ENCODE measurements around the gene TMEM54. TPM values are rescaled to one million over a fixed set of nuclear protein-coding genes. Genes with fewer than 3 reads are reported as not detected.

The TMEM54 gene
- total and polyA plus RNA-seq, 9 of the 15 experiments (the other 6 are each of a cell fraction or from before 2014, with no cell fraction given) = 1.00 to 16.2 (median 8.2) TPM

DNA sequence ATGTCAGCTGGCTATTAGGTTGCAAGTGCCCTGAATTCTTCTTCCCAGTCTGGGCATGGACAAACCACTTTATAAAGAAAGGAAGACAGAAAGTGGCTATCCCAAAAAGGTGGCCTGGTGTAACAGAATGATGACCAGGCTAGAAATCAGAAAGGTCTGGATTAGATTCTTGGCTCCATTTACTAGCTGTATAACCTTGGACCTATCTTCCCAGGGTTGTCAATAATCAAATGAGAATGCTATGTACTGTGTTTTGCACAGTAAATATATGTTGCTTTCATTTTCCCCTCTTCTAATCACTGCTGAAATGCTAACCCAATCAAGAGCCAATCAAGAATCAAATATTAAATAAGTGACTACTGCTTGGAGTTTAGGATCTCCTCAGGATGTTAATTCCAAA lies 43.0 kb upstream of the TMEM54 start (continued):
- TF ChIP-seq, protein P1, sequence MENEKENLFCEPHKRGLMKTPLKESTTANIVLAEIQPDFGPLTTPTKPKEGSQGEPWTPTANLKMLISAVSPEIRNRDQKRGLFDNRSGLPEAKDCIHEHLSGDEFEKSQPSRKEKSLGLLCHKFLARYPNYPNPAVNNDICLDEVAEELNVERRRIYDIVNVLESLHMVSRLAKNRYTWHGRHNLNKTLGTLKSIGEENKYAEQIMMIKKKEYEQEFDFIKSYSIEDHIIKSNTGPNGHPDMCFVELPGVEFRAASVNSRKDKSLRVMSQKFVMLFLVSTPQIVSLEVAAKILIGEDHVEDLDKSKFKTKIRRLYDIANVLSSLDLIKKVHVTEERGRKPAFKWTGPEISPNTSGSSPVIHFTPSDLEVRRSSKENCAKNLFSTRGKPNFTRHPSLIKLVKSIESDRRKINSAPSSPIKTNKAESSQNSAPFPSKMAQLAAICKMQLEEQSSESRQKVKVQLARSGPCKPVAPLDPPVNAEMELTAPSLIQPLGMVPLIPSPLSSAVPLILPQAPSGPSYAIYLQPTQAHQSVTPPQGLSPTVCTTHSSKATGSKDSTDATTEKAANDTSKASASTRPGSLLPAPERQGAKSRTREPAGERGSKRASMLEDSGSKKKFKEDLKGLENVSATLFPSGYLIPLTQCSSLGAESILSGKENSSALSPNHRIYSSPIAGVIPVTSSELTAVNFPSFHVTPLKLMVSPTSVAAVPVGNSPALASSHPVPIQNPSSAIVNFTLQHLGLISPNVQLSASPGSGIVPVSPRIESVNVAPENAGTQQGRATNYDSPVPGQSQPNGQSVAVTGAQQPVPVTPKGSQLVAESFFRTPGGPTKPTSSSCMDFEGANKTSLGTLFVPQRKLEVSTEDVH (IDR thresholded peaks at IDR 0.05; ENCODE audit: low read depth, partially characterized antibody) = no peak
- TF ChIP-seq, protein P2, sequence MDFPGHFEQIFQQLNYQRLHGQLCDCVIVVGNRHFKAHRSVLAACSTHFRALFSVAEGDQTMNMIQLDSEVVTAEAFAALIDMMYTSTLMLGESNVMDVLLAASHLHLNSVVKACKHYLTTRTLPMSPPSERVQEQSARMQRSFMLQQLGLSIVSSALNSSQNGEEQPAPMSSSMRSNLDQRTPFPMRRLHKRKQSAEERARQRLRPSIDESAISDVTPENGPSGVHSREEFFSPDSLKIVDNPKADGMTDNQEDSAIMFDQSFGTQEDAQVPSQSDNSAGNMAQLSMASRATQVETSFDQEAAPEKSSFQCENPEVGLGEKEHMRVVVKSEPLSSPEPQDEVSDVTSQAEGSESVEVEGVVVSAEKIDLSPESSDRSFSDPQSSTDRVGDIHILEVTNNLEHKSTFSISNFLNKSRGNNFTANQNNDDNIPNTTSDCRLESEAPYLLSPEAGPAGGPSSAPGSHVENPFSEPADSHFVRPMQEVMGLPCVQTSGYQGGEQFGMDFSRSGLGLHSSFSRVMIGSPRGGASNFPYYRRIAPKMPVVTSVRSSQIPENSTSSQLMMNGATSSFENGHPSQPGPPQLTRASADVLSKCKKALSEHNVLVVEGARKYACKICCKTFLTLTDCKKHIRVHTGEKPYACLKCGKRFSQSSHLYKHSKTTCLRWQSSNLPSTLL (IDR thresholded peaks at IDR 0.05) = no peak
- TF ChIP-seq MCM2 (IDR thresholded peaks at IDR 0.05; ENCODE audit: low read depth) = no peak
- TF ChIP-seq, protein P3, sequence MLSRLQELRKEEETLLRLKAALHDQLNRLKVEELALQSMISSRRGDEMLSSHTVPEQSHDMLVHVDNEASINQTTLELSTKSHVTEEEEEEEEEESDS (CRISPR knock-in tag; IDR thresholded peaks at IDR 0.05) = no peak
- no peak for TF ChIP-seq POLR2H (tag; IDR thresholded peaks at IDR 0.05; ENCODE audit: low read depth)
- TF ChIP-seq, protein P4, sequence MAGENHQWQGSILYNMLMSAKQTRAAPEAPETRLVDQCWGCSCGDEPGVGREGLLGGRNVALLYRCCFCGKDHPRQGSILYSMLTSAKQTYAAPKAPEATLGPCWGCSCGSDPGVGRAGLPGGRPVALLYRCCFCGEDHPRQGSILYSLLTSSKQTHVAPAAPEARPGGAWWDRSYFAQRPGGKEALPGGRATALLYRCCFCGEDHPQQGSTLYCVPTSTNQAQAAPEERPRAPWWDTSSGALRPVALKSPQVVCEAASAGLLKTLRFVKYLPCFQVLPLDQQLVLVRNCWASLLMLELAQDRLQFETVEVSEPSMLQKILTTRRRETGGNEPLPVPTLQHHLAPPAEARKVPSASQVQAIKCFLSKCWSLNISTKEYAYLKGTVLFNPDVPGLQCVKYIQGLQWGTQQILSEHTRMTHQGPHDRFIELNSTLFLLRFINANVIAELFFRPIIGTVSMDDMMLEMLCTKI (IDR thresholded peaks at IDR 0.05; ENCODE audit: partially characterized antibody) = no peak

Measured in K562 (cell line).